ENCODE measurements around the gene ACAA1.
"Not testable (repeated sequence)": the region's sequence is repeated elsewhere in the genome, so short reads cannot be mapped to it uniquely, and the experiment has no call there.

The ACAA1 gene

DNA sequence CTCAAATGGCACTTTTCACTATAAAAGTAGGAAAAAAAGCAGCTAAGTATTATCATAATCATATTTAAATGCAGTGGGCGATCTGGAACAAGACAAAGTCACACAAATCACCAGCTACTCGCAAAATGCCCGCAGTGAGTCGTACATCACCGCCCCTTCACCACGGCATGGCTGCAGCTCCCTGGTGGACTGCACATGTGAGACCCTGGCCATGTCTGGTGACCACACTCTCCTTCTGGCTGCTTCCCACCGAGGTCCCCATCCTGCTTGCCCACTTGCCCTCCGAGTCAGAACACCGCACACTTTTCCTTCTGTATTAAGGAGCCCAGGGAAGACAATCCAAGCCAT lies 38.6 kb downstream of the ACAA1 start:
- DNase-seq = no peak

DNA sequence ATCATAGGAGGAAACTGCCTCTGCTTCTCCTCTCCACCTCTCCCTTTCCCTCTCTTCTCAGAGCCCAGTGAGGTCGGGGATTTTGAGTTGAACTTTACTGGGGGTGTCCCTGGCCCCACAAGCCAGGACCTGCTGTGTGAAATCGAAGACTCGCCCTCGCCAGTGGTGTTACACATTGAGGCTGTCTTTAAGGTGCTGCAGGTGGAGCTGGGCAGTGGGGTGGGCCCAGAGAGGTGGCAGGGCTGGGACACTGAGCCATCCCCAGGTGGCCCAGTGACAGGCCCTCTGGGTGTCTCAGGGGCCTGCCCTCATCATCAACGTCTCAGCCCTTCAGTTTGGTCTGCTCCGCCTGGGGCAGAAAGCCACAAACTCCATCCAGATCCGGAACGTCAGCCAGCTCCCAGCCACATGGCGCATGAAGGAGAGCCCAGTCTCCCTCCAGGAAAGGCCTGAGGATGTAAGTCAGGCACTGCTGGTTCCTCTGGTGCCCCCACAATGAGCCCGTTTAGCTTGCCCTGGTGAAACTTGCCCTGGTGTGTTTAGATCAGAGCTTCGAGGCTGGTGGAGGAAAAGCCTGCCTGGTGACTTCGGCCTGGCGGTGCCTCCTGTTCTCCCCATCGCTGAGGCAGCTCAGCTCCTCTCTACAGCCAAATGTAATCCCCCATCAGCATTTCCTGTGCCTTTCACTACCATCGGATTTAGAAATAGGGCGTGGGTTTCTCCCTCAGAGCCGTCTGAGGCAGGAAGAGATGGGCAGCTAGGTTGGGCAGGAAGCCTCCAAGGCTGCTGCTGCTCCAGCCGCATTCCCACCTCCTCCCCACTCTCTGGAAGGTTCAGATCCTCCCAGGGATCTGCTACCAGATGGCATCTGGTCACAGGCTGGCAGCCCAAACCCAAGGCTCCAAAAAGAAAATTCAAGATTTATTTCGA lies 39.2 kb downstream of the ACAA1 start:
- DNase-seq = no peak

DNA sequence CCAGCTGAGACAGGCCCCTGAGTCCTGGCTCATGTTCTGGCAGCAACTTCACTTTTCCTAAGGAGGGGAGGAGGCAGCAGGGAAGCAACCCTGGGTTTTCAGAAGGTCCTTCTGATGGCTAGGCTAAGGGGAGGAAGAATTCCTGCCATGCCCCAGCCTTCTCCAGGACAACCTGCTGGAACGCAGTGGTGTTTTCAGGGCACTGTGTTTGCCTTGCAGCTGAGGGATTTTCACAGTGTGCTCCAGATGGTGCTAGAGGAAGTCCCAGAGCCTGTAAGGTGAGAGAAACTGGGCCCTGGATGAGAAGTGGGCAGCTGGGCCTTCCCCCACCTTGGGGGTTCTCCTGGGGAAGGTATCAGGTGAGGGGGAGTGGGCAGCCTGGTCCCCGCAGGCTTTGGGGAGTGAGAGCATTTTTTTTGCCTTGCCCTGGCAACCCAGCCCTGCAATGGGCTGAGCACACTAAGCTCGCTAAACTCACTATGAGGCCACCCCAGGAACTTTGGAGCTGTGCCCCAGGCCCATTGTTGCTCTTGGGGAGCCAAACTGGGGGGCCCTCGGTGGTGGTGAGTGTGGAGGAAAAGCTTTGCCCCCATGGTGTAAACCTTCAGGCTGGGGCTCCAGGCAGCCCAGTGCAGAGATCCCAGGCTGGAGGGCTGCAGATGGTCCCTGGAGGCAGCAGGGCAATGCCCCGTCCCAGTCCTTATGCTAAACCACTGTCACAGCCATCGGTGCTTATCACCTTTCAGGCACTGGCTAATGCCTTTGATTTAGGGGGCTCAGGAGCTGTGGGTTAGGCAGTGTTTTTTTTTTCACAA lies 41.1 kb downstream of the ACAA1 start:
- DNase-seq = no peak

DNA sequence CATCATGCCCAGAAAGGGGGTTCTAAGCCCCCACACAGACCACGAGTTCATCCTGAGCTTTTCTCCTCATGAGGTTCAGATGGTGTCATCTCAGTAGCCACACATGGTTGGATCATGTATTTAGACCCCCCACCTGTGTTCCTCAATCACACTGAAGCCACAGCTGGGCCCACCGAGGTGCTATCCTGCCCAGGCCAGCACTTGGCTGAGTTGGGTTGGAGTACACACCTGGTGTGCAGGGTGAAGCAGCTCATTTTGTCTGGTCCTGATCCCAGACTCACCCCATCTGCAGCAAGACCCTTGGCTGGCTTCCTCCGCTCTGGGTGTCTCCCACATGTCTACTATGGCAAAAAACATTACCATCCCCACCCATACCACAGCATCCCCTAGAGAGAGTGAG lies 41.9 kb downstream of the ACAA1 start:
- DNase-seq = no peak

DNA sequence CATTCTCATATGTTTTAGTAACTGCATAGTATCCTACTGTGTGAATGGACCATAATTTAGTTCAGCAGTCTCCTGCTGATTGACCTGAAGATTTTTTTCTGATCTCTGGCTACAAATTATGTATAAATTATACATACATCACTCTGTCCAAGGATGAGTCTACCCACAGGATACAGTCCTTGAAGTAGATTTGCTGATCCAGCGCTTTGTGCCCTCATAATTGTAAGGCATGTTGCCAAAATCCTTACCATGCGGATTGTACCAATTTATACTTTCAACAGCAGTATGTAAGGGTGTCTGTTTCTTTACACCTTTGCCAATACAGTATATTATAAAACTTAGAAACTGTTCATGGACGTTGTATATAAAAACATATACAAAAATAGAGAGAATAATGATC lies 46.5 kb downstream of the ACAA1 start:
- no peak for DNase-seq

DNA sequence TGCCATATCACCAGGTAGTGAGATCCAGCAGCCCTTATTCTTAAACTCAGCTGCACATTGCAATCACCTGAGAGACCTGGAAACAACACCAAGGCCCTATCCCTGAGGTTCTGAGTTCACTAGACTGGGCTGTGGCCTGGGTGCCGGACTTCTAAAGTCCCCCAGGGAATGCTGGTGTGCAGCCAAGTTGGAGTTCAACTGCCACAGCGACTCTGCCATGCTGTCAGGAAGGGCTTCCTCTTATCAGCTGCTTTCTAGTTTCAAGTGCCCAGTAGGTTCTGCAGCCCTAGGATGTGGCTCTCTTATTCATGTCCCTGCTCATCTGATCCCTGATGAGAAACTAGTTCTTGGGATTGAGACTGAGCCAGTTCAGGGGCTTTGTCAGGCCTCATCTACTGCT lies 47.8 kb downstream of the ACAA1 start:
- no peak for DNase-seq

DNA sequence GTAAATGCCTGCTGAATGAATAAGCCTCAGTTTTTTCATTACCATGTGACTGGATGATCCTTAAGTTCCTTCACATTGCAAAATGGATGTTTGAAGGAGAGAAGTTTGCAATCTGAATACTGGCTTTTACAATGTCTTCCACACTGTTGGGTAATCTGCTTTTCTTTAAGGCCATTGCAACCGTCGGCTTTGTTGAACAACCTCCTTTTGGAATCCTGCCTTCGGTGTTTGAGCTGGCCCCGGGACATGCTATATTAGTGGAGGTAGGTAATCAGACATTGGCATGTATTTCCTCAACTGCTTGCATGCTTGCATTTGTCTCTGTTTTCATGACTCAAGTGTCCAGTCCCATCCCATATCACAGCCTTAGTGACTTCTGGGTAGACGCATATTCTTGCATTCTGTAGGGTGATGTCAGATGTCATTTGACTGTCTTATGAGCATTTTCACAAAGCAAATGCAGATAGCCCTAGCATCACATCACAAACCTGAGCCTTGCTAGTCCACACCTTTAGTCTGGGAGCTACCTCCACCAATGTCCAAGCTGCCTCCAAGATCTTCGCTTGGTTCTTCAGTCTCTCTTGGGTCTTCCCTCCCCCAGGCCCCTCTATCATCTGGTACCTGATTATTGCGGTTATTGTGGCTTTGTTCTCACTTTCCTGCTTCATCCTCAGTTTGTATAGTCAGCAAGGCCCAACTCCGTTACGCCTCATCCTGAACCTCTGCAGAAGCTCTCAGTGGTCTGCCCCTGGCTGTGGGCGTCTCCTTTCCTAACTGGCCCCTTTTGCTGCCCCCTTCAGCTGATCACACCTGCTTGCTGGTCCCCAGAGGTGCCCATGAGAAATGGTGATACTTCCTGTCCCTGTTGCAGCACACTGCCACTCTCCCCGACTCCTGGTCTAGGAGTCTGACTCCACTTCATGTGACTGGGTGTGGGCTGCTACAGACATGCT lies 48.5 kb downstream of the ACAA1 start:
- DNase-seq = no peak

DNA sequence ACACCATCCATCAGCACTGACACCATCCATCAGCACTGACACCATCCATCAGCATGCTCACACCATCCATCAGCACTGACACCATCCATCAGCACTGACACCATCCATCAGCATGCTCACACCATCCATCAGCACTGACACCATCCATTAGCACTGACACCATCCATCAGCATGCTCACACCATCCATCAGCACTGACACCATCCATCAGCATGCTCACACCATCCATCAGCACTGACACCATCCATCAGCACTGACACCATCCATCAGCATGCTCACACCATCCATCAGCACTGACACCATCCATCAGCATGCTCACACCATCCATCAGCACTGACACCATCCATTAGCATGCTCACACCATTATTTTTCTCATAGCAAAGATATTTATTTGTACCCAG lies 49.6 kb downstream of the ACAA1 start:
- not testable (repeated sequence) for DNase-seq

DNA sequence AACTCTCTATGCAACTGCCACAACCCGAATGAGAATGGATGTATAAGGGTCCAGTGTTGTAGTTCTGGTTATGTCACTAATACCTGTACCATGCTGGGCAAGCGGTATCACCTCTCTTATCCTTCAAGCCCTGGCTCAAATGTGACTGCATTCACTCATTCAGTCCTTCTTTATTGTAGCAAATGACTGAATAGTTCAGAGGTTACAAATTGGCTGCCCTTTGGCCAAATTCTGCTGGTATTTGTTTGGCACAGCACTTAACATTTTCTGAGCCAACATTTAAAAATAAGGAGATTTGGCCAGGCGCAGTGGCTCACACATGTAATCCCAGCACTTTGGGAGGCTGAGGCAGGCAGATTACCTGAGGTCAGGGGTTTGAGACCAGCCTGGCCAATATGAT lies 50.4 kb downstream of the ACAA1 start:
- no peak for DNase-seq

DNA sequence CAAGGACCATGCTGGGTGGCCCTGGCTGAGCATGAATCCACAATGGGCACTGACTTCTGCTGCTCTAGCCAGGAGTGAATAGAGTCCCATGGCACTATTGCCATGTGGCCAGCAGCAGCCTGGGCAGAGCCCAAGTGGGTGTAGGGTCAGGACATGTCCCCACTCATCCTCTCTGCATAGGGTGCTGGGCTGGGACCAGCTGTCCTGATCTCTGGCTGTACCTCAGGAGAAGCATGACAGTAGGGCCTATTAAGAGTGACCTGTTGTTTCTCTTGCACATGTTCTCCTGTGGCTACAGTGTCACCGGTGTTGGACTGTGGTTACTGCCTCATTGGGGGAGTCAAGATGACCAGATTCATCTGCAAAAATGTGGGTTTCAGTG lies 51.0 kb downstream of the ACAA1 start:
- DNase-seq = no peak

DNA sequence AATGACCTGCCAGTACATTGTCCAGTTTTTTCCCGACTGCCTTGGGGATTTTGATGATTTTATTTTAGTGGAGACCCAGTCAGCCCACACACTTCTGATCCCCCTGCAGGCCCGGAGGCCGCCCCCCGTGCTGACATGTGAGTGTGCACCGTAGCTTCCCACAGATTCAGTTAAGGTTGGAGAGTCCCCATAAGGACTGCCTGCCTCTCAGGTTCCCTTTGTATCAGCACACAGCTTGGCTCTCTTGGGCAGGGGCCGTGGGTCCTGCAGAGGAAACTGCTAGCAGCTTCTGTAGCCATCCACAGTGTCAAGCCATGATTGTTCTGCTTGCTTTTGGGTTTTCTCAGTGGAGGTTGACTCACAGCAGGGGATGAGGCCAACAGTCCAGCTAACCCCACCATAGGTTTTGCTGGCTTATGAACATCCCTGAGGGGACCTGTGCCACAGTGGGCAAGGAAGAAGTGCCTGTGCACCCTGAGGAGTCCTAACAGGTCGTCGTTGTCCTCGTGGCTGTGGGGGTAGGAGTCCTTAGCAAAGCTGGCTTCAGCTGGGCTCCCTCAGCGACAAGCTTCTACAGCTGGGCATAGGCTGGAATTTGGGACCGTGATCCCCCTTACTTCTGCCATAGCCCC lies 51.5 kb downstream of the ACAA1 start:
- DNase-seq = no peak

DNA sequence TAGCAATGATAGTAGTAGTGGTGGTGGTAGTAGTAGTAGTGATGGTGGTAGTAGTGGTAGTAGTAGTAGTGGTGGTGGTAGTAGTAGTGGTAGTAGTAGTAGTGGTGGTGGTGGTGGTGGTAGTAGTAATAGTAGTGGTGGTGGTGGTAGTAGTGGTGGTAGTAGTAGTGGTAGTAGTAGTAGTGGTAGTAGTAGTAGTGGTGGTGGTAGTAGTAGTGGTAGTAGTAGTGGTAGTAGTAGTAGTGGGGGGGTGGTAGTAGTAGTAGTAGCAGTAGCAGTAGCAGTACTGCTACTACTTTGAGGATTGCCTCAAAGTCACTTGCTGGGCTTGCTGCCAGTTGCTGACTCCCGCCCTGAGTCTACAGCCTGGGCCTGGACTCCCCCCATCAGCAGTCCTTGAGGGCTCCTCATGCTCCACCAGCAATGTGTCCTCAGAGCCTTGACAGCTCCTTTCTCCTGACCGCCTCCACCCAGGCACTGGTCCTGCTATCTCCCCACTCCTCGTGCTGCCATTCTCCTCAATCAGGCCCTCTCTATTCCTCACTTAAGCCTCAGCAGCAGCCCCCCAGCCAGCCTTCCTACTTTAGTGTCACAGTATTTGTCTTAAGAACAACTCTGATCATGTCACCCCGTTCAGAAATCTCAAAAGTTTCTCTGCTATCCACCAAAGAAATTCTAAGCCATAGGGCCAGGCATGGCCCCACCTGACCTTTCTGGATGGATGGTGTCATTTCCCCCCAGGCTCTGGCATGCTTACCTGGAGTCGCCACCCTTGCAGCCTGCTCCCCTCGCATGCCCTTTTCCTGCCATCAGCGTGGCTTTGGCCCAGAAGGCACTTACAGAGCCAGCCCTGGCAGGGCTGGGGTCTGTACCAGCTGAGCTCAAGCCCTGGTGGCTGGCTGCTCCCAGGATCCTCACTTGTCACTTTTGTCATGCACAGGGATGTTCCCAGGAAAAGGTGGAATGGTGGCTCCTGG lies 52.3 kb downstream of the ACAA1 start:
- no peak for DNase-seq

DNA sequence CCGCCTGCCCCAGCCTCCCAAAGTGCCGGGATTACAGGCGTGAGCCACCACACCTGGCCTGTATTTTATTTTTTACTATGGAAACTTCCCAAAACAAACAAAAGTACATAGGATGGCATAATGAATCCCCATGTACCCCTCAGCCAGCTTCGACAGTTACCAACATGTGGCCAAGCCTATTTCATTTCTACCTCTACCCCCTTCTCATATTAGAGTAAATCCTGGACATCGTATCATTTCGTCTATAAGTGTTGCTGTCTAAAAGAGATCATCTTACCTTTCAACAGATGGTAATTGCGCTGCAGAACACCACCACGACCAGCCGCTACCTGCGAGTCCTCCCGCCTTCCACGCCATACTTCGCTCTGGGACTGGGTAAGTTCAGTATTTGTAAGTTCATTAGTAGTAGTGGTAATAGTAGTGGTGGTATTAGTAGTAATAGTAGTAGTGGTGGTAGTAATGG lies 53.0 kb downstream of the ACAA1 start:
- DNase-seq = no peak

DNA sequence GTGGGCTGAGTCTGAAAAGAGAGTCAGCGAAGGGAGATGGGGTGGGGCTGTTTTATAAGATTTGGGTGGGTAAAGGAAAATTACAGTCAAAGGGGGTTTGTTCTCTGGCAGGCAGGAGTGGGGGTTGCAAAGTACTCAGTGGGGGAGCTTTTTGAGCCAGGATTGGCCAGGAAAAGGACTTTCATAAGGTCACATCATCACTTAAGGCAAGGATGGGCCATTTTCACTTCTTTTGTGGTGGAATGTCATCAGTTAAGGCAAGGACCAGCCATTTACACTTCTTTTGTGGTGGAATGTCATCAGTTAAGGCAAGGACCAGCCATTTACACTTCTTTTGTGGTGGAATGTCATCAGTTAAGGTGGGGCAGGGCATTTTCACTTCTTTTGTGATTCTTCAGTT lies 53.7 kb downstream of the ACAA1 start:
- not testable (repeated sequence) for DNase-seq

DNA sequence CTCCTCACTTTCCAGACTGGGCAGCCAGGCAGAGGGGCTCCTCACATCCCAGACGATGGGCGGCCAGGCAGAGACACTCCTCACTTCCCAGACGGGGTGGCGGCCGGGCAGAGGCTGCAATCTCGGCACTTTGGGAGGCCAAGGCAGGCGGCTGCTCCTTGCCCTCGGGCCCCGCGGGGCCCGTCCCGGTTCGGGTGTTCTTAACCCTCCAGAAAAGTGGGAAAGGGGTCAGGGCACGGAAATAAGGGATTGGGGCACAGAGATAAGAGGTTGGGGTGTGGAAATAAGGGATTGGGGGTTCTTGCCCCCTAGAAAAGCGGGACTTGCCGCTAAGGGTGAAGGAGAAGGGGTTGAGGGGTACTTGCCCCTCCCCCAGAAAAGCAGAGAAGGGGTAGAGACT lies 54.6 kb downstream of the ACAA1 start:
- not testable (repeated sequence) for DNase-seq

DNA sequence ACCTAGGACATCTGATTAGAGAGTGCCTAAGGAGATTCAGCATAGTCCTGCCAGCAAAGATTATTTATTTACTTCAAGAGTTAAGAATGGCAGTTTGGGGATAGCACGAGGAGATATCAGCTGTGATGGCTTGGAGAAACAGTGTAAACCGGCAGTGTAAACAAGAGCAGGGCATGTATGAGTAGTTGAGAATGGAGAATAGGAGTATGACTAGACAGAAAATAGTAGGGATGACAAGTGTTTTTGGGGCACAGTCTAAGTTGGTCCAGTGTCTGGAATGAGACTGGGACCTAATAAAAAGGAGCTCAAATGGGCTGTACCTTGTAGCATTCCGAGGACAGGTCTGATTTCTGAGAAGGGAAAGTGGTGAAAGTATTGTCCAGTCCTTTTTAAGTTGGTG lies 59.9 kb downstream of the ACAA1 start:
- not testable (repeated sequence) for DNase-seq

Measured in NCI-H1105 (cell line).